H1 (cell line): Measurements from ENCODE around the gene PHETA1. TPM values are rescaled to one million over a fixed set of nuclear protein-coding genes. Genes with fewer than 3 reads are reported as not detected.

Source experiments
- CTCF ChIA-PET: fragments of 300-600 bp; sonication (Branson Sonifier 250); formaldehyde crosslinking; loops from one replicate; lab custom pipeline; 2021; ENCODE audit not compliant: partially characterized antibody; lab: Charles Lee
- POLR2A ChIA-PET: fragments of 300-600 bp; sonication (Branson Sonifier 250); formaldehyde crosslinking; loops from one replicate; lab custom pipeline; 2021; ENCODE audit warnings: inconsistent platforms; ENCODE audit not compliant: partially characterized antibody; lab: Charles Lee
- DNase-seq, 2 experiments: peaks; one replicate each; pipeline versions ENCODE4 v3.0.0 to v3.0.0-alpha.2; 2010 to 2022; ENCODE audit warnings: low spot score in 2 of 2, low read depth in 1 of 2, mixed read lengths in 1 of 2
- FAIRE-seq: peaks from 2 replicates; lab custom pipeline; 2011; peaks lifted over from hg19 to GRCh38; lab: Jason Lieb, UNC
- H2AFZ ChIP-seq: 2 replicates; pipeline ENCODE4 v1.8.1; 2012; ENCODE audit warnings: low read length, inconsistent platforms
- H2AK5ac ChIP-seq: 2 replicates; pipeline ENCODE4 v1.6.1; 2013; ENCODE audit warnings: low read depth, low read length
- H2BK120ac ChIP-seq: replicated peaks from 2 replicates; pipeline ENCODE3; 2013; ENCODE audit warnings: low read depth, low read length, inconsistent platforms
- H2BK12ac ChIP-seq: 2 replicates; pipeline ENCODE4 v1.6.1; 2013; ENCODE audit warnings: low read depth, low read length
- H2BK15ac ChIP-seq: 2 replicates; pipeline ENCODE4 v1.6.1; 2013; ENCODE audit warnings: low read length
- H2BK20ac ChIP-seq: 2 replicates; pipeline ENCODE4 v1.6.1; 2013; ENCODE audit warnings: low read length
- H2BK5ac ChIP-seq: 2 replicates; pipeline ENCODE4 v1.6.1; 2013; ENCODE audit warnings: low read depth, low read length
- H3K14ac ChIP-seq: 2 replicates; pipeline ENCODE4 v1.6.1; 2013; ENCODE audit warnings: inconsistent platforms; ENCODE audit not compliant: insufficient read length
- H3K18ac ChIP-seq: 2 replicates; pipeline ENCODE4 v1.6.1; 2013; ENCODE audit warnings: low read length; ENCODE audit errors: extremely low read depth
- H3K23ac ChIP-seq: 2 replicates; pipeline ENCODE4 v1.6.1; 2013; ENCODE audit warnings: inconsistent platforms; ENCODE audit not compliant: insufficient read length
- H3K23me2 ChIP-seq: 2 replicates; pipeline ENCODE4 v1.6.1; 2013; ENCODE audit warnings: low read depth, low read length
- H3K27ac ChIP-seq: 2 replicates; pipeline ENCODE4 v1.6.1; 2011; ENCODE audit warnings: low read depth, low read length, inconsistent platforms
- H3K27me3 ChIP-seq, 4 experiments: replicated peaks in 1 of 4; 1 replicate in 1 of 4; 2 replicates in 3 of 4; pipeline versions ENCODE4 v1.6.1 to v1.8.1; 2011 to 2013; ENCODE audit warnings: low read length in 3 of 4, mild to moderate bottlenecking in 3 of 4, inconsistent platforms in 2 of 4, mixed read lengths in 2 of 4, moderate library complexity in 1 of 4; ENCODE audit not compliant: control insufficient read depth in 3 of 4, insufficient read depth in 3 of 4; ENCODE audit errors: extremely low read depth in 1 of 4
- H3K36me3 ChIP-seq, 4 experiments: 2 replicates each; pipeline versions ENCODE4 v1.6.1 to v1.8.1; 2011 to 2013; ENCODE audit warnings: mild to moderate bottlenecking in 4 of 4, low read length in 3 of 4, moderate library complexity in 2 of 4, control low read depth in 1 of 4, inconsistent platforms in 1 of 4; ENCODE audit not compliant: insufficient read depth in 4 of 4, control insufficient read depth in 2 of 4
- H3K4ac ChIP-seq: replicated peaks from 2 replicates; pipeline ENCODE3; 2013; ENCODE audit warnings: low read length, low read depth, mixed read lengths, inconsistent platforms; ENCODE audit not compliant: insufficient read length
- H3K4me1 ChIP-seq, 4 experiments: replicated peaks in 1 of 4; 1 replicate in 1 of 4; 2 replicates in 3 of 4; pipeline versions ENCODE4 v1.6.1 to v1.8.1; 2011 to 2013; ENCODE audit warnings: low read length in 3 of 4, inconsistent platforms in 2 of 4, mixed read lengths in 1 of 4; ENCODE audit not compliant: insufficient read depth in 4 of 4, control insufficient read depth in 3 of 4
- H3K4me2 ChIP-seq, 2 experiments: 2 replicates each; pipeline versions ENCODE4 v1.6.1 to v1.8.1; 2011 to 2013; ENCODE audit warnings: low read depth in 2 of 2, low read length in 2 of 2, control low read depth in 1 of 2, inconsistent platforms in 1 of 2, mild to moderate bottlenecking in 1 of 2; ENCODE audit not compliant: insufficient read depth in 1 of 2
- H3K4me3 ChIP-seq, 4 experiments: fragments of 200-600, 300-600 bp in 1 of 4; sonication (generic), shearing (Covaris generic), sonication (Bioruptor Twin) in 1 of 4; 2 replicates each; pipeline versions ENCODE4 v1.5.1 to v1.8.1; 2011 to 2016; ENCODE audit warnings: low read length in 4 of 4, low read depth in 3 of 4, control low read depth in 2 of 4, inconsistent platforms in 2 of 4, mild to moderate bottlenecking in 2 of 4, mixed read lengths in 1 of 4, moderate library complexity in 1 of 4; ENCODE audit not compliant: insufficient read depth in 2 of 4; ENCODE audit errors: extremely low read depth in 1 of 4
- H3K56ac ChIP-seq: replicated peaks from 2 replicates; pipeline ENCODE3; 2013; ENCODE audit warnings: low read depth, mild to moderate bottlenecking, mixed read lengths, low read length, inconsistent platforms; ENCODE audit not compliant: insufficient read length
- H3K79me1 ChIP-seq: 2 replicates; pipeline ENCODE4 v1.6.1; 2013; ENCODE audit warnings: low read depth, low read length, control low read depth
- H3K79me2 ChIP-seq, 2 experiments: 2 replicates each; pipeline versions ENCODE4 v1.6.1 to v1.8.1; 2012 to 2013; ENCODE audit warnings: low read length in 2 of 2, mild to moderate bottlenecking in 2 of 2, inconsistent platforms in 1 of 2; ENCODE audit not compliant: insufficient read depth in 2 of 2, control insufficient read depth in 1 of 2
- H3K9ac ChIP-seq, 4 experiments: replicated peaks in 1 of 4; 1 replicate in 1 of 4; 2 replicates in 3 of 4; pipeline versions ENCODE4 v1.6.1 to v1.8.1; 2011 to 2013; ENCODE audit warnings: low read depth in 3 of 4, low read length in 3 of 4, control low read depth in 2 of 4, mild to moderate bottlenecking in 2 of 4, moderate library complexity in 2 of 4, inconsistent platforms in 1 of 4; ENCODE audit errors: extremely low read depth in 1 of 4
- H3K9me3 ChIP-seq, 2 experiments: 2 replicates each; pipeline versions ENCODE4 v1.6.1 to v1.8.1; 2012 to 2013; ENCODE audit warnings: mild to moderate bottlenecking in 2 of 2, moderate library complexity in 2 of 2, control low read depth in 1 of 2, inconsistent platforms in 1 of 2, low read depth in 1 of 2, low read length in 1 of 2, mixed read lengths in 1 of 2; ENCODE audit not compliant: insufficient read depth in 2 of 2
- H4K20me1 ChIP-seq, 2 experiments: replicated peaks in 1 of 2; 2 replicates each; pipeline versions ENCODE3 to v1.8.1; 2011 to 2013; ENCODE audit warnings: inconsistent platforms in 2 of 2, low read length in 2 of 2, mild to moderate bottlenecking in 1 of 2; ENCODE audit not compliant: insufficient read depth in 2 of 2, control insufficient read depth in 1 of 2
- H4K5ac ChIP-seq: 2 replicates; pipeline ENCODE4 v1.6.1; 2013; ENCODE audit warnings: low read length, low read depth, mixed read lengths, inconsistent platforms; ENCODE audit not compliant: insufficient read length
- H4K8ac ChIP-seq: 2 replicates; pipeline ENCODE4 v1.8.0; 2013; ENCODE audit warnings: mild to moderate bottlenecking, moderate library complexity, low read length, inconsistent platforms; ENCODE audit not compliant: insufficient read depth; ENCODE audit errors: extremely low read depth
- H4K91ac ChIP-seq: replicated peaks from 2 replicates; pipeline ENCODE3; 2013; ENCODE audit warnings: low read length, mixed read lengths, inconsistent platforms; ENCODE audit not compliant: insufficient read length
- BCL11A ChIP-seq, 2 experiments: IDR thresholded peaks; one replicate each; pipeline ENCODE4 v1.6.1; 2011; ENCODE audit warnings: low read depth in 2 of 2, low read length in 2 of 2, mild to moderate bottlenecking in 2 of 2
- CBX5 ChIP-seq: fragments of 300-800, 300-1000 bp; sonication (generic); IDR thresholded peaks from 2 replicates; pipeline ENCODE4 v1.7.1; 2016; ENCODE audit warnings: antibody characterized with exemption, low read length, low read depth
- CTBP2 ChIP-seq: IDR thresholded peaks from 2 replicates; pipeline ENCODE4 v1.7.0; 2011; ENCODE audit warnings: borderline replicate concordance, mild to moderate bottlenecking, moderate library complexity, mixed read lengths, low read length; ENCODE audit not compliant: insufficient read depth, insufficient read length
- FOSL1 ChIP-seq: IDR thresholded peaks from 2 replicates; pipeline ENCODE4 v1.6.1; 2011; ENCODE audit warnings: mild to moderate bottlenecking, low read depth, low read length, moderate library complexity; ENCODE audit not compliant: insufficient read depth
- KDM1A ChIP-seq: fragments of 200-600, 300-600 bp; sonication (generic); IDR thresholded peaks from 2 replicates; pipeline ENCODE4 v1.7.1; 2016; ENCODE audit warnings: mild to moderate bottlenecking, low read length, borderline replicate concordance
- MAFK ChIP-seq: IDR thresholded peaks from 2 replicates; pipeline ENCODE4 v1.6.1; 2012; ENCODE audit warnings: low read depth, mild to moderate bottlenecking, improper control_type of control experiment, low read length
- NRF1 ChIP-seq: IDR thresholded peaks from 2 replicates; pipeline ENCODE4 v1.6.1; 2011; ENCODE audit warnings: mild to moderate bottlenecking, low read depth, low read length, improper control_type of control experiment
- RXRA ChIP-seq: IDR thresholded peaks from 2 replicates; pipeline ENCODE4 v1.6.1; 2011; ENCODE audit warnings: low read depth, mild to moderate bottlenecking, low read length, moderate library complexity; ENCODE audit not compliant: insufficient read depth
- SIN3A ChIP-seq, 2 experiments: IDR thresholded peaks in 1 of 2; conservative IDR thresholded peaks in 1 of 2; 2 replicates each; pipeline ENCODE4 v1.6.1; 2011 to 2012; ENCODE audit warnings: low read length in 2 of 2, improper control_type of control experiment in 1 of 2, low read depth in 1 of 2, mild to moderate bottlenecking in 1 of 2
- SIRT6 ChIP-seq: IDR thresholded peaks from one replicate; pipeline ENCODE4 v1.7.1; 2012; ENCODE audit warnings: low read length, inconsistent platforms
- TAF1 ChIP-seq: IDR thresholded peaks from 2 replicates; pipeline ENCODE4 v1.6.1; 2011; ENCODE audit warnings: mild to moderate bottlenecking, low read depth, low read length
- TEAD4 ChIP-seq: IDR thresholded peaks from 2 replicates; pipeline ENCODE4 v1.6.1; 2012; ENCODE audit warnings: low read depth, low read length, inconsistent platforms, mixed read lengths
- ZNF274 ChIP-seq: IDR thresholded peaks from 2 replicates; pipeline ENCODE4 v1.7.0; 2012; ENCODE audit warnings: low read length, borderline replicate concordance; ENCODE audit errors: extremely low read depth
- WGBS, 2 experiments: shearing (Covaris generic) in 1 of 2; methylation state at CpG; one replicate each; pipeline versions ENCODE4 v1.1.6 to v1.1.7; 2013 to 2015; ENCODE audit warnings: low lambda C conversion rate in 2 of 2, mixed read lengths in 2 of 2, inconsistent platforms in 1 of 2, low coverage in 1 of 2, missing lambda C conversion rate in 1 of 2; ENCODE audit not compliant: insufficient replicate concordance in 2 of 2, insufficient coverage in 1 of 2, insufficient read length in 1 of 2; ENCODE audit errors: extremely low coverage in 1 of 2, missing lambda C conversion rate in 1 of 2; 5-methylcytosine and 5-hydroxymethylcytosine counted together
- polyA plus RNA-seq, 7 experiments: library from polyadenylated mRNA; depleted of rRNA in 3 of 7; stranded (reverse) in 5 of 7; unstranded in 2 of 7; fragments of >200 nt in 5 of 7; fragments of 200-250 nt in 2 of 7; gene quantifications; 1 replicate in 5 of 7; 2 replicates in 1 of 7; 4 replicates in 1 of 7; pipeline versions ENCODE4 v1.2.1 to v1.2.3, GENCODE V29; 2011 to 2013; ENCODE audit warnings: missing spikeins in 2 of 7, mixed read lengths in 2 of 7
- total RNA-seq: library from RNA; stranded (reverse); fragmentation: NEBNext Ultra II Directional; extraction: Animal tissue kit (Norgen Biotek cat#: 25700); gene quantifications from 2 replicates; pipeline ENCODE4 v1.2.1, GENCODE V29; 2021
- TF ChIP-seq, protein P1 (sequence below): IDR thresholded peaks from 2 replicates; pipeline ENCODE4 v1.6.1; 2012; ENCODE audit warnings: inconsistent platforms

Gene PHETA1
- total and polyA plus RNA-seq, 2 of the 8 experiments (the other 6 are each of a cell fraction or from before 2014, with no cell fraction given): 5.2 to 12.3 TPM

DNA sequence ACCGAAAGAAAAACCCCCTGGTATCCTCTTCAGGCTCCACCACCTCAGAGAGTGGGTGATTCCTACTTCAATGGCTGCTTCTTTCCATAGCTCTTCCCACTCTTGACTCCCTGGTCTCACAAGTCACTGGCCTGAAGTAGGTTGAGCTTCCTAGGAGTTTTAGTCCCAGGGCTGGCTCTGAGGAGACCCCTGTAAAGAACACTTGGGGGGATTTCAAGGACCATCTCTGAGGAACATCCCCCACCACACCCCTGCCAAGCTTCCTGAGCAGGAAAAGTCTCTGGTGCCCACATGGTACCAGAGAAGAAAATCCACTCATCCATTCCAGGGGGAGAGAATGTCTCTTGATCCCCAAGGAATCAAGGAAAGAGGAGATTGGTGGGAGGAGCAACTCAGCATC lies 25.7 kb downstream of the PHETA1 start:
- H2AFZ ChIP-seq: no peak overlapping the region
- CTCF ChIA-PET: interaction anchor here (1.1 to 4.6 kb wide), 3 partner anchors 12 to 53 kb away, joined by 5 to 30 read pairs (median 6); no protein-coding TSS in a partner anchor
- TF ChIP-seq CTBP2 (no peak), FOSL1 (no peak), BCL11A (IDR thresholded peaks at IDR 0.05; ENCODE audit: low read depth in 2 of 2, low read length in 2 of 2) (no peak), ZNF274 (no peak), NRF1 (no peak), SIN3A (conservative IDR thresholded peaks at IDR 0.05 in 1 of 2, IDR thresholded peaks at IDR 0.05 in 1 of 2; ENCODE audit: low read depth in 1 of 2, low read length in 2 of 2) (no peak), TAF1 (no peak), MAFK (no peak), RXRA (no peak), TEAD4 (no peak), SIRT6 (no peak), KDM1A (no peak), CBX5 (no peak)
- TF ChIP-seq, protein P1, sequence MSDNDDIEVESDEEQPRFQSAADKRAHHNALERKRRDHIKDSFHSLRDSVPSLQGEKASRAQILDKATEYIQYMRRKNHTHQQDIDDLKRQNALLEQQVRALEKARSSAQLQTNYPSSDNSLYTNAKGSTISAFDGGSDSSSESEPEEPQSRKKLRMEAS: no peak

More for the DNA sequence above, 25.7 kb downstream of the PHETA1 start:
- no peak overlapping the region for H3K14ac ChIP-seq
- no peak overlapping the region for H2BK120ac ChIP-seq
- no peak overlapping the region for H4K5ac ChIP-seq
- no peak overlapping the region for H2BK20ac ChIP-seq
- H2BK5ac ChIP-seq: no peak overlapping the region
- POLR2A ChIA-PET: interaction anchor here (0.7 to 1.1 kb wide), 2 partner anchors 387 to 654 kb away, joined by 3 read pairs; no protein-coding TSS in a partner anchor
- no peaks in the 10 kb centered on the region for H3K79me1 ChIP-seq
- H3K23me2 ChIP-seq: no peaks in the 10 kb centered on the region
- no peak overlapping the region for H4K8ac ChIP-seq
- H3K4me2 ChIP-seq: no peak overlapping the region
- H3K9ac ChIP-seq: no peak overlapping the region
- no peak overlapping the region for H3K23ac ChIP-seq
- H4K91ac ChIP-seq: no peak overlapping the region
- peaks cover 9 to 13% of the 10 kb centered on the region in 2 experiments; a peak in 3 of 4 replicates for H3K9me3 ChIP-seq
- H3K4me1 ChIP-seq: peaks cover 0 to 6% (median 0%) of the 10 kb centered on the region in 4 experiments; a peak in 2 of 7 replicates
- no peak overlapping the region for H3K4me3 ChIP-seq
- no peaks in the 10 kb centered on the region for H3K79me2 ChIP-seq
- no peak overlapping the region for H2BK15ac ChIP-seq
- no peak overlapping the region for H3K4ac ChIP-seq
- H2AK5ac ChIP-seq: no peak overlapping the region
- no peaks in the 10 kb centered on the region for H4K20me1 ChIP-seq
- H3K27ac ChIP-seq: no peak overlapping the region
- no peaks in the 10 kb centered on the region; a peak in 1 of 7 replicates for H3K27me3 ChIP-seq
- no peak overlapping the region for H2BK12ac ChIP-seq
- no peak overlapping the region for H3K56ac ChIP-seq
- peaks cover 0 to 4% (median under 1%) of the 10 kb centered on the region in 4 experiments; a peak in 3 of 8 replicates for H3K36me3 ChIP-seq
- DNase-seq (no peak), FAIRE-seq (no peak)
- H3K18ac ChIP-seq: no peak overlapping the region
- WGBS, 2 experiments: 100% methylated on average over 1 of the region's 1 CpG; no CpG with 5 or more reads in 1 of the 2 experiments
